Uterus (tissue), 2 donors: ENCODE data around the gene JPT2.

Experiments used
- CTCF ChIP-seq, 4 experiments: fragments of 200-600 bp in 2 of 4; fragments of 450-650 bp in 2 of 4; sonication (generic) in 2 of 4; IDR thresholded peaks; one replicate each; pipeline ENCODE4 v1.5.1; 2016 to 2019; ENCODE audit warnings: antibody characterized with exemption in 4 of 4, mild to moderate bottlenecking in 2 of 4, moderate library complexity in 1 of 4
- POLR2A ChIP-seq, 2 donors: fragments of 450-650 bp; IDR thresholded peaks; one replicate each; pipeline ENCODE4 v1.6.1; 2016; ENCODE audit warnings: antibody characterized with exemption in 2 of 2, mild to moderate bottlenecking in 1 of 2, moderate library complexity in 1 of 2

- no peak for TF ChIP-seq CTCF (IDR thresholded peaks at IDR 0.05)
- no peak for TF ChIP-seq POLR2A (IDR thresholded peaks at IDR 0.05)
These were observed 28.5 kb downstream of the JPT2 start for GRCh38 chr16:1706386-1707192.
